ENCODE measurements around the gene PCSK1N. TPM values are rescaled to one million over a fixed set of nuclear protein-coding genes. Genes with fewer than 3 reads are reported as not detected.

The PCSK1N gene
- total RNA-seq, 6 experiments from 2014 or later, result 0.20 to 1.4 TPM; not detected in 4

DNA sequence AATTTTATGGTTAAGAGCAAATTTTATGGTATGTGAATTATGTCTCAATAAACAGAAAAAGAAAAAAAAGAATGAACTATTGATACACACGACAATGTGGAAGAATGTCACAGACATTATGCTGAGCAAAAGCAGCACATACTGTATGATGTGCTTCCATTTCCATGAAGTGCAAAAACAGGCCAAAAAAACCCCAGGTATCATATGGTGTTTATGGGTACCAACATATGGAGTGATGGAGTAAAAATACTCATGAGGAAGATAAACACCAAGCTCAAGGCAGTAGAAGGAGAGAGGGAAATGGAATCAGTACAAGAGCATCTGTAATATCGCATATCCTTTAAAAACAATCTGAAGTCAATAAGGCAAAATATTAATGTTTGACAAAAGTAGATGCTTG, 53.2 kb downstream of the PCSK1N start:
- no peak overlapping the region for H3K4me3 ChIP-seq
- 48% methylated on average over 2 of the region's 2 CpGs for WGBS (ENCODE audit: insufficient coverage, low coverage, low lambda C conversion rate, missing lambda C conversion rate)
- DNase-seq (no peak), ATAC-seq (no peak)
- H3K4me1 ChIP-seq, result no peaks in the 10 kb centered on the region
- H3K27me3 ChIP-seq, result no peaks in the 10 kb centered on the region
- intact Hi-C loops (cut with DNase I), result no loop called here
- H3K36me3 ChIP-seq, result no peaks in the 10 kb centered on the region
- TF ChIP-seq CTCF (IDR thresholded peaks at IDR 0.05), result no peak
- no peak for TF ChIP-seq POLR2A (IDR thresholded peaks at IDR 0.05)
- H3K9me3 ChIP-seq, result no peaks in the 10 kb centered on the region
- H3K27ac ChIP-seq, result no peak overlapping the region

DNA sequence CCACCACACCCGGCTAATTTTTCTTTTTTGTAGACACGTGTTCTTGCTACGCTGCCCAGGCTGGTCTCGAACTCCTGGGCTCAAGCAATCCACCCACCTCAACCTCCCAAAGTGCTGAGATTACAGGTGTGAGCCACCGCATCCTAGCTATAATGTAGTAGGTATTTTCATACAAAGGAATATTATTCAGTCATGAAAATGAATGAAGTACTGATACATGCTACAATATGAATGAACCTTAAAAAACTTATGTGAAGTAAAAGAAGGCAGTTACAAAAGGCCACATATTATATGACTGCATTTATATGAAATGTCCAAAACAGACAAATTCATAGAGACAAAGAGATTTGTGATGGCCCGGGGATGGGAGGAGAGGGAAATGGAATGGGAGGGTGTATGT, 53.7 kb downstream of the PCSK1N start:
- 74% methylated on average over 6 of the region's 6 CpGs for WGBS (ENCODE audit: insufficient coverage, low coverage, low lambda C conversion rate, missing lambda C conversion rate)
- TF ChIP-seq CTCF (IDR thresholded peaks at IDR 0.05) (no peak), POLR2A (IDR thresholded peaks at IDR 0.05) (no peak)
- Histone ChIP-seq H3K27ac (no peak overlapping the region), H3K9me3 (no peaks in the 10 kb centered on the region), H3K27me3 (no peaks in the 10 kb centered on the region), H3K36me3 (no peaks in the 10 kb centered on the region), H3K4me1 (no peaks in the 10 kb centered on the region), H3K4me3 (no peak overlapping the region)
- DNase-seq (no peak), ATAC-seq (no peak)
- intact Hi-C loops (cut with DNase I), result no loop called here

Other genes starting within 250 kb of the PCSK1N start
- gene WDR13, start 238.1 kb downstream of the PCSK1N start, total RNA-seq, result 100 to 1,000 TPM in 2 of 6 experiments, 10 to 100 TPM in 4; 46.5 to 193 (median 80.8) TPM
- 1 to 10 TPM; 2.4 to 7.2 (median 4.8) TPM for gene WAS, start 151.8 kb downstream of the PCSK1N start, total RNA-seq
- gene SUV39H1, start 138.9 kb downstream of the PCSK1N start, total RNA-seq, result 10 to 100 TPM in 1 of 6 experiments, 1 to 10 TPM in 5; 2.2 to 10.8 (median 3.5) TPM
- 1 to 10 TPM in 5 of 6 experiments, under 1 TPM in 1; 0.98 to 4.1 (median 2.9) TPM for gene GLOD5, start 73.9 kb downstream of the PCSK1N start, total RNA-seq
- 1 to 10 TPM in 1 of 6 experiments, under 1 TPM in 1, not detected in 4; 0.37 to 1.2 TPM for gene GATA1, start 49.0 kb downstream of the PCSK1N start, total RNA-seq
- gene HDAC6, start 33.5 kb downstream of the PCSK1N start, total RNA-seq, result 100 to 1,000 TPM in 5 of 6 experiments, 10 to 100 TPM in 1; 84.4 to 173 (median 136) TPM
- not detected for gene ERAS, start 9.1 kb downstream of the PCSK1N start, total RNA-seq
- gene TIMM17B, start 62.2 kb upstream of the PCSK1N start, total RNA-seq, result 10 to 100 TPM; 18.2 to 29.5 (median 22.5) TPM
- gene PQBP1, start 62.3 kb upstream of the PCSK1N start, total RNA-seq, result 10 to 100 TPM; 29.8 to 47.1 (median 35.7) TPM
- 10 to 100 TPM; 15.0 to 19.5 (median 17.3) TPM for gene SLC35A2, start 76.0 kb upstream of the PCSK1N start, total RNA-seq
- 1 to 10 TPM; 1.7 to 8.8 (median 6.8) TPM for gene PIM2, start 83.4 kb upstream of the PCSK1N start, total RNA-seq
- 10 to 100 TPM; 14.4 to 24.1 (median 21.6) TPM for gene OTUD5, start 122.0 kb upstream of the PCSK1N start, total RNA-seq
- 1 to 10 TPM in 1 of 6 experiments, under 1 TPM in 5; 0.31 to 1.2 (median 0.46) TPM for gene KCND1, start 136.2 kb upstream of the PCSK1N start, total RNA-seq
- 10 to 100 TPM; 15.3 to 32.1 (median 22.0) TPM for gene GRIPAP1, start 166.7 kb upstream of the PCSK1N start, total RNA-seq
- 10 to 100 TPM; 14.9 to 43.3 (median 23.3) TPM for gene TFE3, start 207.7 kb upstream of the PCSK1N start, total RNA-seq
- 10 to 100 TPM in 1 of 6 experiments, 1 to 10 TPM in 5; 3.3 to 12.1 (median 4.5) TPM for gene CCDC120, start 223.4 kb upstream of the PCSK1N start, total RNA-seq
- 10 to 100 TPM in 1 of 6 experiments, 1 to 10 TPM in 5; 3.1 to 11.2 (median 5.1) TPM for gene PRAF2, start 238.4 kb upstream of the PCSK1N start, total RNA-seq
- 10 to 100 TPM; 31.8 to 65.2 (median 47.9) TPM for gene WDR45, start 244.3 kb upstream of the PCSK1N start, total RNA-seq

Measured in right lobe of liver (tissue), 6 donors.